GM19324 (cell line): ENCODE measurements around the gene PET117.
"Not testable (repeated sequence)": the region's sequence is repeated elsewhere in the genome, so short reads cannot be mapped to it uniquely, and the experiment has no call there.

Experiments
- ATAC-seq: cut with Tn5 transposase; IDR thresholded peaks from one replicate; pipeline ENCODE4 v1.9.1; 2021; ENCODE audit warnings: mild to moderate bottlenecking, moderate library complexity; ENCODE audit not compliant: unreplicated experiment, low FRiP score

Gene PET117, protein sequence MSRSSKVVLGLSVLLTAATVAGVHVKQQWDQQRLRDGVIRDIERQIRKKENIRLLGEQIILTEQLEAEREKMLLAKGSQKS

DNA sequence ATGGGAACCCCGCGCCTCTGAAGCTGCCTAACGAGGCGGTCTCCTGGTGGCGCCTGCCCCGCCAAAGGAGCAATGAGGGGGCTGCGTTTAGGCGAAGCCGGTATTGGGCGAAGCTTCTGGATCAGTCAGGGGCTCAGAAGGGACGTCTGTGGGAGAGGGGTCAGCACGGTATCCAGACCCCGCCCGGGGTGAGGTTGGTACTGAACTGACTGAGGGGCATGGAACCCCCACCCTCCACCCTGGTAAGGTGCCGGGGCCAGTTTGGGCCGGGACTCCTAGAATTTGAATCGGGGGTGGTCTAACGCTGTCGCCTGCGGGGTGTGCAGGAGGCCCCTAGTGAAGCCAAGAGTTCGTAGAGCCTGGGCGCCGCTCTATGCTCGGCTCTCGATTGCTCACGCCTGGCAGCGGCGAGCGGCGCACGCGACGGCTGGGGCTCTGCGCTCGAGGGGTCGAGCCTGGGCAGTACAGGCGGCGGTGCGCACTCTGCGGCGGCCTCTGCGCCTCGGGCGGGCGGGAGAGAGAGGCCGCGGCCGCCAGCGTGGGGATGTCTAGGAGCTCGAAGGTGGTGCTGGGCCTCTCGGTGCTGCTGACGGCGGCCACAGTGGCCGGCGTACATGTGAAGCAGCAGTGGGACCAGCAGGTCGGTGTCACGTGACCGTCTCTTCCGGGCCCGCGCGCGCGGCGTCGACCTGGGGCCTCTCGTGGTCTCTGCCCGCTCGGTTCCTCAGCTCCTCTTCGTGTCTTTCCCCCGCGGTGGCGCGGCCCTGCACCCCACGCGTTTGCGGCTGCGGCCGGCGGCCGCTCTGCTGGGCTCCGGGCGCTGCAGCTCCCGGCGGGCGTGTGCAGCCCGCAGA is at the start of gene PET117, which contains the start of gene KAT14:
TSS of gene PET117 (plus strand) at position 452 of the 854 bp plus-strand sequence. CDS start at position 545, 93 bp downstream.
TSS of gene KAT14 (plus strand) at position 452 of the 854 bp plus-strand sequence. CDS start 4,798 bp downstream, outside the sequence.
- ATAC-seq, result peak; percentile 96

DNA sequence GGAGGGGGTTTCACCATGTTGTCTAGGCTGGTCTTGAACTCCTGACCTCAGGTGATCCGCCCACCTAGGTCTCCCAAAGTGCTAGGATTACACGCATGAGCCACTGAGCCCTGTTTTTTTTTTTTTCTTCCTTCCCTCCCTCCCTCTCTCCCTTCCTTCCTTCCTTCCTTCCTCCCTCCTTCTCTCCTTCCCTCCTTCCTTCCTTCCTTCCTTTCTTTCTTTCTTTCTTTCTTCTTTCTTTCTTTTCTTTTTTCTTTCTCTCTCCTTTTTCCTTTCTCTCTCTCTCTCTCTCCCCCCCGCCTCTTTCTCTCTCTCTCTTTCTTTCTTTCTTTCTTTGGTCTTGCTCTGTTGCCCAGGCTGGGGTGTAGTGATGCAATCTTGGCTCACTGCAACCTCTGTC is 49.4 kb upstream of the PET117 start:
- not testable (repeated sequence) for ATAC-seq

DNA sequence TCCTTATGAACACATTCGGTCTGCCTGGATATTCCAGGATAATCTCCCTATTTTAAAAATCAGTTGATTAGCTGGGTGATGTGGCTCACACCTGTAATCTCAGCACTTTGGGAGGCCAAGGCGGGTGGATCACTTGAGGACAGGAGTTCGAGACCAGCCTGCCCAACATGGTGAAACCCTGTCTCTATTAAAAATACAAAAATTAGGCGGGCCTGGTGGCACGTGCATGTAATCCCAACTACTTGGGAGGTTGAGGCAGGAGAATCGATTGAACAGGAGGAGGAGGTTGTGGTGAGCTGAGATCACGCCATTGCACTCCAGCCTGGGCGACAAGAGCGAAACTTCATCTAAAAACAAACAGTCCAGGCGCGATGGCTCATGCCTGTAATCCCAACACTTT is 48.8 kb upstream of the PET117 start:
- not testable (repeated sequence) for ATAC-seq

DNA sequence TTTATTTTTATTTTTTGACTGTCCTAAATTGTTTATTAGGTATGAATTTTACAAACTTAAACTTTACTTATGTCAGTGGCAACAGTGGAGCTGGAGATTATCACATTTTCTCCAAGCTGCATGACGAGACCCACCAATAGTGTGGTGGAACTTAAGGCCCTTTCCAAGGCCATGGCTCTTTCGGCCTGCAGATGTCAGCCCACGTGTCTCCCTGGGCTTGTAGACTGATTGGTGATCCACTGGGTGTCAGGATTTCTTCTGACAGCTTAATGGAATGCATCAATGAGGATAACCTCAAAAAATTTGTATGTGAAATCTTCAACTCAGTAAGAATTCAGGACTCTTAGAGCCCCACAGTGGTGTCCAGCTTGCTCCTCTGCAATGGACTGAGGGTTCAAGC is 47.6 kb upstream of the PET117 start:
- no peak for ATAC-seq

DNA sequence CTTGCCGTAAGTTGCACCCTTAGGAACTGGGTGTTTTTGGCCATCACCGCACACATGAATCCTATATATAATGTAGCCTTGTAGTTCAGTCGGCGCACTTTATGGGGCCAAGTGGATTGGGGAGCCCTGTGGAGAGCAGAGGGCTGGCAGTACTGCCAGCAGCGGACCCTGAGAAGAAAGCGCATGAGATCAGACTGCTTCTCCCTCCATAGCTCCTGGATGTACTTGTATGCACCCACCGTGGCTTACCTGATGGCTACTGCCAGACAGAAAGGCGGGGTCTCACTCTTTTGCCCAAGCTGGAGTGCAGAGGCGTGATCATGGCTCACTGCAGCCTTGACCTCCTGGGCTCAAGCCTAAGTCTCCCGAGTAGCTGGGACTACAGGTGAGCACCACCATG is 47.2 kb upstream of the PET117 start:
- no peak for ATAC-seq

DNA sequence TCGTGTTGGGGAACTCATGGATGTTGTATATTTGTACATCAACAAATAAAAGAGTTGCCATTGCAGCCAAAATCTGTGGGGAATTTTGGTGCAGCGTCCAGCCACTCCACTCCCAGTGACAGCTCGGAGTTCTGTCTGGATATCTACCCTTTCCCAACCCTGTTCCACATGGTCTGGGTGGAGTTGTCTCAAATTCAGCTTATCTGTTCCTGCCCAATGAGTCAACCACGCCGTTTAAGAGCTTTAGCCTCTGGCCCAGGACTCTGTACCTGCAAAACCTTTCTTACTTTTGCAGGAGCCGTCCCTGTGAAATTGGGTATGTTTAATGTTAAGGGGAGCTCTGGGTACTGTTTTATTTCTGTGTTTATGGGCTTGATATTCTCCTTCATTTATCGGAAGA is 46.0 kb upstream of the PET117 start:
- no peak for ATAC-seq

DNA sequence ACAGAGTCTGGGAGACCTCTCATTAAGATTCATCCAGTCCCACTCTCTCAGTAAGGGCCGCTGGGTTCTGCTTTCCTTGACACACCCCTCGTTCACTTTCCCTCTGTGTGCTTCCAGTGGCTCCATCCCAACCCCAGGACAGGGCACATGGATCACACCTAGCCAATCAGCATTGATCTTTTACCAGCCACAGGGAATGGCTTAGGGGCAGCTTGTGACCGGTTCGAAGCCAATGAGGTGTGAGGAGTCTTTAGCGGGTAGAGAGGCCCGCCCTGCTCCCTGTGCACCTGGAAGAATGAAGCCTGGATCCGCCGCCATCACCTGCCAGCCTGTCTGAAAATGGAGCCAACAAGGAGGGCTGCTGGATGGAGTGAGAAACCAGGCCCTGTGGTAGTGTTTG is 44.8 kb upstream of the PET117 start:
- ATAC-seq, result no peak

DNA sequence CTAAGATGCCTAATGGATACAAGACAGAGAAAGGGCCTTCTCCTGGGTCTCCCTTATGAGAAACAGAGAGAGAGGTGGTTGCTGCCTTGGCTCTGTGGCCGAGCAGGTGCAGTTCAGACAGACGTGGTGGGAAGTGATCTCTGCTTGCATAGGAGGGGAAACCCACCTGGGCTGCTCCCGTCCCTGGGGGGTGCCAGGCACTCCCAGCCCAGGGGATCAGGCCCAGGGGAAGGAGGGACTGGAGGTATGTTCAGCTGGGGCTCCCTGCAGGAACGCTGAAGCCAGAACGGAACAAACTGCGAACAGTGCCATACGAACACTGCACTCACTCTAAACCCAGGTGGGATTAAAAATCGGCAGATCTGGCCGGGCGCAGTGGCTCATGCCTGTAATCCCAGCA is 44.3 kb upstream of the PET117 start:
- ATAC-seq, result no peak

DNA sequence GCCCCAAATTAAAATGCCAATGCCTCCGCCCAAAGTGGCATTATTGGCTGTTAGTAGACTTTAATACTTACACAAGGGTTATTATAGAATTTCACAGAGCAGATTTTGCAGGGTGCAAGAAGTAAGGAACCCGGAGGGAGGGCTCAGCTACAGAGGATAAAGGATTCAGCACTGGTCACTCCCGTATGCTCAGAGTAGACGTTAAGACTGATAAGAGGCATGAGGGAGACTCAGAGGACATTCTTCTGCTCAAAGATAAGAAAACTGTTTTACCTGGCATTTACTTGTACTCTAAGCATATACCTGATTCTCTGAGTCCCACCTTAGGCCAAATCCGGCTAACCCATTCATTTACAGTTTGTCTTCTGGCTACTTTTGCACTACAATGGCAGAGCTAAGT is 43.5 kb upstream of the PET117 start:
- no peak for ATAC-seq

DNA sequence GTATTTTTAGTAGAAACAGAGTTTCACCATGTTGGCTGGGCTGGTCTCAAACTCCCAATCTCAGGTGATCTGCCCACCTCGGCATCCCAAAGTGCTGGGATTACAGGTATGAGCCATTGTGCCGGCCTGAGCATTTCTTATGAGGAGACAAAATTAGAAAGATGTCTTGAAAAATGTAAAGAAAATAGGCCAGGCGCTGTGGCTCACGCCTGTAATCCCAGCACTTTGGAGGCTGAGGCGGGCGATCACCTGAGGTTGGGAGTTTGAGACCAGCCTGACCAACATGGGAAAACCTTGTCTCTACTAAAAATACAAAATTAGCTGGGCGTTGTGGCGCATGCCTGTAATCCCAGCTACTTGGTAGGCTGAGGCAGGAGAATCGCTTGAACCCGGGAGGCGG is 37.1 kb upstream of the PET117 start:
- ATAC-seq, result not testable (repeated sequence)

DNA sequence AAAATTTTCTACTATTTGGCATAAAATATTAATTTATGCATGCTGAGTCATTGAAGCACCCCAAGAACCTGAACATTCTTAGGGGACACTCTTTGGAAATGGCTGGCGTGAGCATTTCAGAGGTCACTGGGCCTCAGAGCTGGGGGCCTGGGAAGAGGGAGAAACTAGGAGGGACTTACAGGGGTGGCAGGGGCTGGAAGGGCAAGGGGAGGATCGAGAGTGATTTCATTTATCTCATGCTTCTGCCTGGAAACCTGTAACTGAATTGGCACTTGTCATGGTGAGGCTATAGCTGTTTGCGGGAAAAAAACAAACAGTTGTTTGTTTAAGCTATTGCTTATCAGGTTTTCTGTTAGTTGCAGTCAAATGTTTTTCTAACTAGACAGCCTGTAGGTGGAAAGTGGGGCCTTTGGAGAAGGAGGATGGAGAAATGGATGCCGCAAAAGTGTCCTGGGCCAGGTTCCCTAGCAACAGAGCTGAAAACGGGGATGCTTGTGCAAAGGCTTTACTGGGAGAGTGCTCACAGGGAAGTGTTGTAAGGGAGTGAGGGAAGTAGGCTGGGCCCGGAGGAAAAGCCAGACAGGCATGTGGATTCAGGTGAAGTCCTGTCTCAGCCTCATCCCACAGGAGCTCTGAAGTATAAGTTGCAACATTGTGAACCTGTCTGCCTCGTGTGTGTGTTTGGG is 36.4 kb upstream of the PET117 start:
- no peak for ATAC-seq

DNA sequence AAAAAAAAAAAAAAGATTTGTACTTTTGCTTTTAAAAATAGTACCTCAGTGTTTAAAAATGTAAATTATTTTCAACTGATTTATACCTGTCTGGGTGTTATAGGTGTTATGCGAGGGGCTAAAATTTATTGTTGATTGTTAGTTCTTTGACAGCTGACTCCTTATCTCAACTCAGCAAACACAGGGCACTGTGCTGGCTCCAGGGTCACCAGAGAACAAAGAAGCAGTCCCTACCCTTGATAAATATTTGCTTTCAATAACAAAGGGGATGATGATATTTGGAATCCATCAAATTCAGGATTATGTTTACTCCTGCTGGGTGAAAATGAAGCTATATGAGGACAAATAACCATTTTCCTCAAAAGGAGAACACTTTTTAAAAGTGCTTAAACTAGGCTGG is 34.2 kb upstream of the PET117 start:
- no peak for ATAC-seq

DNA sequence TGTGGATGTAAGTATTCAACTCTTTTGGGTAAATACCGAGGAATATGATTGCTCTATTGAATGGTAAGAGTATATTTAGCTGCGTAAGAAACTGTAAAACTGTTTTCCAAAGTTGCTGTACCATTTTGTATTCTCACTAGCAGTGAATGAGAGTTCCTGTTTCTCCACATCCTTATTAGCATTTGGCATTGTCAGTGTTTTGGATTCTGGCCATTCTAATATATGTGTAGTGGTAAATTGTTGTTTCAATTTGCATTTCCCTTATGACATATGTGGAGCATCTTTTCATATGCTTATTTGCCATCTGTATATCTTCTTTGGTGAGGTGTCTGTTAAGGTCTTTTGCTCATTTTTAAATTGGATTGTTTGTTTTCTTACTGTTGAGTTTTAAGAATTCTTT is 29.3 kb upstream of the PET117 start:
- no peak for ATAC-seq

DNA sequence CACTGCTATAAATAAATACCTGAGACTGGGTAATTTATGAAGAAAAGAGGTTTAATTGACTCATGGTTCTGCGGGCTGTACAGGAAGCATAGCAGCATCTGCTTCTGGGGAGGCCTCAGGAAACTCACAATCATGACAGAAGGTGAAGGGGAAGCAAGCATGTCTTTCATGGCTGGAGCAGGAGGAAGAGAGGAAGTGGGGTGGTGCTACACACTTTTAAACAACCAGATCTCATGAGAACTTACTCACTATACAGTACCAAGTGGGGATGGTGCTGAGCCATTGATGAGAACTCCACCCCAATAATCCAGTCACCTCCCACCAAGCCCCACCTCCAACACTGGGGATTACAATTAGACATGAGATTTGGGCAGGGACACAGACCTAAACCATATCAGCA is 9.1 kb upstream of the PET117 start:
- not testable (repeated sequence) for ATAC-seq

DNA sequence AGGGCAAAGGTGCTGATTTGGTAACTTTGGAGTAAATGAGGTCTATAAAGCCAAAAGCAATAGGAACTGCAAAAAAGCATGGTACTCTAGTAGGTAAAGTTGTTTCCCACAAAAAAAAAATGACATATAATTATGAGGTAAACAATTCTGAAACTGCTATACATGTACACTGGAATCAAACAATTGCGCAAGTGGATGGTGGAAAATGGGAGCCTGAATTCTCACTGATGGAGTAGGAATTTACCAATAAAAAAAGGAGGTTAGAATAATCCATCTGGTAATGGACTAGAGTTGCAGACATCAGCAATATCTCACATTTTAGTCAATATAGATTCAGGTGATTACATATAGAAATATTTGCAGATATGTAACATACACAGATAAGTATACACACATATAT is 5.0 kb upstream of the PET117 start:
- ATAC-seq, result no peak

DNA sequence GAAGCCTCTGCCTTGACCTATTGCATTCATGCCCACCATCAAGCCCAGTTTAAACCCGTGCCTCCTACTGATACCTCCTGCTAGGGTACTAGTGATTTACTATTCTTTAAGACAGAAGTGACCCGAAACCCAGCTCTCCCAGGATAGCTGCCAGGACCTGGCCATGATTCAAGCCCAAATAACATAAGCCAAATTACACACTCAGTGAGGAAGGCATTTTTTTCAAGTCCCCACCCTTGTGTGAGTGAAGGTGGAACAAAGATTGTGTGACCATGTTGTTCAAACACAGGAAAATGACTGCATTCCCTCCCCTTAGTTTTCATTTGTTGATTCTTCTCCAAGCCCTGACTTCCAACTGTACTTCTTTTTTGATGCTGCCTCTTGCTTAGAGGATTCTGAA is 3.7 kb upstream of the PET117 start:
- no peak for ATAC-seq

DNA sequence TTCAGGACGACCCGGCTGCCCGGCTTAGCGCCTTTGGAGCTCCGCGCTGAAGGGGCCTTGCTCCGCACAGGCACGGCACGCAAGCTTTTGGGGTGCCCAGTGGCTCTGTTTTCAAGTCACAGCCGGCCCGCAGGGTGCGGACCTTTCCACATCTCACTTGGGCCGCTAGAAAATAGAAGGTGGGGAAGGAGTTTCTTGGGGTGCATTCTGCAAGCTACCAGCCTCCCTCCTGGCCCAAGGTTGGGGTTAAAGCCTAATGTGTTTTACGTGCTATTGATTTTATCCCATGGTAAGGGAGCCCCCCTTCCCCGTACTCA is 561 bp downstream of the PET117 start:
- peak; percentile 1 for ATAC-seq

DNA sequence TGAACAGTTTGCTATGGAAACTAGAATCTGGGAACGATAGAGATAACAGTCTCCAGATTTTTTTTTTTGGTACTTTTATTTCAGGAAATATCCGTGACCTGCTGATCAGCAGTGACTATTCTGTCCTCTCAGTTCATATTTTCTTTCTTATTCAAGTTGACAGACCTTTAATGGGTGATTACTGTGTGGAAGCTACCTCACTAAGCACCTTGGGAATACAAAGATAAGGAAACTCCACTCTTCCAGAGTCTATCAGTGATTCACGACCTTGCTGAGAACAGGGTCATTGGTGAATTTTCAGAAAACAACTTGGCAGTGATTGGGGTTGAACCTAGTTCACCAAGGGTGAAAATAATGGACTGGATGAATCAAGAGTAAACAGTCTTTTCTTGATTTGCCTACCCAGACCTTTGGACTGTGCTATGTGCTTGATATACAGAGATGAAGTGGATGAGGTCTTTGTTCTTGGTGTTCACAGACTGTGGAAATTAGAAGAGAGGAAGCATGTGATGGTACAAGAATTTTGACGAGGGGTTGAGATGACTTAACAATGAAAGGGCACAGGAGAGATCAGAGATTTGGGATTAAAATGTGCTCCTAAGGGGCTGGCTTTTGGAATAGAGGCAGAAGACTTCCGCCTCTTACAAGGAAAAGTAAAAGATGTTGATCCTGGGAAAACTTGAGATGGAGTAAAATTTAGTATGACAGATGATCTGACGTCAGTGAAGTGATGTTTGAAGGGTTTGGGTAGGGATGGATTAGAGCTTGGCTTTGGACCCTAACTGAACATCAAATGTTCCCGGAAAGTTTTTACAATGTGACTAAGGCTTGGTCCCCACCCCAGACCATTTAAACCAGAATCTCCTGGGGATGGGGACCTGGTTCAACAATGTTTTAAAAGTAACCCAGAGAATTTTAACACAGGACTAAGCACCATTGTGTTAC is 1.2 kb downstream of the PET117 start:
- ATAC-seq, result no peak

DNA sequence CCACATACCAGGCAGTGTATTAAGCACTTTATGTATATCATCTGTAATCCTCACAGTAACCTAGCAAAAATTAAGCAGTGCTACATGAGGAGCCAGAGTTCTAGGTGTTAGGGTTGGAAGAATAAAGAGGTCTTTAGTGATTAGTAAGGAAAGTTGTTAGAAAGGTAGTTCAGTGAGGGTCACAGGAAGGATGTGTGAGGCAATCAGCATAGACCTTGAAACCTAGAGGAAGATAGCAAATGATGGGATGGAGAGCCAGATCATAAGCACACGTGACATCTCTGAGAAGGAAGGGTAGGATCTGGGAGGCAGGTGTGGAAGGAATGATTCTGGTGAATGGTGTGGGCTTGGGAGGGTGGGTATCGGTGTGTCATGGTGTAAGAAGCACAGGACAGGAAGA is 2.2 kb downstream of the PET117 start:
- no peak for ATAC-seq

DNA sequence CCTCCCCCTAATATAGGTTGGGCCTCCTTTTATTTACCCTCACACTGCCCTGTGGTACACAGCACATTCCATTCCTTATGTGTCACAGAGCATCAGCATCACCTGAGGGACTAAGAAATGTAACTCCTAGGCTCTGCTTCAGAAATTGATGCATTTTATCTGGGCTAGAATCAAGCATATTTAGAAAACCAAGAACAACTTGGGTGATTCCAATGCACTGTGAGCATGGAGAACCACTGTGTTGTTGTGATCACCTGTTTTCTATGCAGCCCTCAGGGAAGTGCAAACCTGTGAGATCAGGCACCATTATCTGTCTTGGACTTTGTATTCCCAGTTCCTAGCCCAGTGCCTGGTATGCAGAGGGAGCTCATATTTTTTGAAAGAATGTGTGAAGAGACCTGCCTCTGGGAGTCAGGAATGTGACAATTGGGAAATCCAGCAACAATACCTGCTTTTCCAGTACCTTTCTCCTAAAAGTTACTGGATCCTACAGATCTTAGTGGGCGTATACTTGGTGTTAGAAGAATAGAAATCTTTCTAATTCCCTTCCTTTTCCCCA is 7.0 kb downstream of the PET117 start:
- ATAC-seq, result no peak
